ENCODE measurements around the gene SH3PXD2B. TPM values are rescaled to one million over a fixed set of nuclear protein-coding genes. Genes with fewer than 3 reads are reported as not detected.

The SH3PXD2B gene
- 10 to 100 TPM; 31.0 to 34.8 (median 33.1) TPM for polyA plus RNA-seq (ENCODE audit: insufficient read length in 4 of 4)

DNA sequence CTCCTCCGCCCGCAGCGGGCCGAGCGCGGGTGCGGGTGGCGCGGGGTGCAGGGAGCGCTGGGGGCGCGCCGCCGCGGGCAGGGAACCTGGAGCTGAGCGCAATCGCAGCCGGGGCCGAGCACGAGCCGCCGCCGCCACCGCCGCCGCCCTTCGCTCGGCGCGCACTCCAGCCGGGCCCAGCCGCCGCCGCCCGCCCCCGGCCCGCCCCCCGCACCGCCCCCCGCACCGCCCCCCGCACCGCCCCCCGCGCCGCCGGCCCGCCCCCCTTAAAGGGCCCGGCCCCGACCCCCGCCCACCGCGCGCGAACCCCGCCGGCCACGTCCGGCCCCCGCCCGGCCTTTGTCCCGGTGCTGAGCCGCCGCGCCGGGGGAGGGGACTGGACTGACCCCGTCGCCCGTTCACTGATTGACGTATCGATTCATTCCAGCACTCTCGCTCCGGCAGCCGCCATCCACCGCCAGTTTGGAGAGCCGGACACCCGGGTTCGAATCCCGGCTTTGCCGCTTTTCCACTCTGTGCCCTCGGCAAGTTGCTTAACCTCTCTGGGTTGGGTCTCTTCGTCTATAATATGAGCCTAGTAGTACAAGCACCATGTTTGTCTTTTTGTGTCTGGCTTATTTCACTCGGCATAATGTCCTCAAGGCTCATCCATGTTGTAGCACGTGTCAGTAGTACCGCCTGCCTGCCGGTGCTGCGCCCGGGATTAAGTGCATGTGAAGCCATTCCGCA is at the start of gene SH3PXD2B:
Gene SH3PXD2B (minus strand): TSS at position 168 of the 729 bp plus-strand sequence. CDS start 173 bp downstream, outside the sequence.
- no peak for DNase-seq (ENCODE audit: low read depth in 4 of 4, low spot score in 3 of 4)

DNA sequence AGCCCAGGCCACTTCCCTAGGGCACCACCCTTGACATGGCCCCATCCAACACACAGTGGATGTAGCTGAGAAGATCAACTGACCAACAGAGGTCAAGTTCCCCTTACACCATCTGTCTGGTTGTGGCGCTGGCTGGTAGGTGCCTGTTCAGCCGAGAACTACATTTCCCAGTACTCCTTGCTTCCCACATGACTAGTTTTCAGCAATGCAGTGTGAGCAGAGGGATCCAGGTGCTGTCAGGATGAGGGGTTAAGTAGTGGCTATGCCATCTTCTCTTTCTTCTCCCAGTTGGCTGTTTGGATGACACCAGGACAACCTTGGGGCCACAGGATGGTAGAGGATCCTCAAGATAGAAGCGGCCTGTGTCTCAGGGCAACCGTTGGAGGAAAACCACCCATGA is 48.6 kb upstream of the SH3PXD2B start:
- no peak for DNase-seq (ENCODE audit: low read depth in 4 of 4, low spot score in 3 of 4)

DNA sequence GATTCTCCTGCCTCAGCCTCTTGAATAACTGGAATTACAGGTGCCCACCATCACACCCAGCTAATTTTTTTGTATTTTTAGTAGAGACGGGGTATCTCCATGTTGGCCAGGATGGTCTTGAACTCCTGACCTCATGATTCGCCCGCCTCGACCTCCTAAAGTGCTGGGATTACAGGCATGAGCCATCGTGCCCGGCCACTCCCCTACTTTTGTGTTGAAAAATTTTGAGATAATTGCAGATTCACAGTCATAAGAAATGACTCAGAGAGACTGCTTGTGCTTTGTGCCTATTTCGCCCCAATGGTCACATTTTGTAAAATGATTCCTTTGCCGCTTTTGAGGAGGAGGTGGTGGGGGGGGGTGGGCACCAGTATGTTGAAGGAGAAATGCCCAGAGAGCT is 48.1 kb upstream of the SH3PXD2B start:
- no peak for DNase-seq (ENCODE audit: low read depth in 4 of 4, low spot score in 3 of 4)

DNA sequence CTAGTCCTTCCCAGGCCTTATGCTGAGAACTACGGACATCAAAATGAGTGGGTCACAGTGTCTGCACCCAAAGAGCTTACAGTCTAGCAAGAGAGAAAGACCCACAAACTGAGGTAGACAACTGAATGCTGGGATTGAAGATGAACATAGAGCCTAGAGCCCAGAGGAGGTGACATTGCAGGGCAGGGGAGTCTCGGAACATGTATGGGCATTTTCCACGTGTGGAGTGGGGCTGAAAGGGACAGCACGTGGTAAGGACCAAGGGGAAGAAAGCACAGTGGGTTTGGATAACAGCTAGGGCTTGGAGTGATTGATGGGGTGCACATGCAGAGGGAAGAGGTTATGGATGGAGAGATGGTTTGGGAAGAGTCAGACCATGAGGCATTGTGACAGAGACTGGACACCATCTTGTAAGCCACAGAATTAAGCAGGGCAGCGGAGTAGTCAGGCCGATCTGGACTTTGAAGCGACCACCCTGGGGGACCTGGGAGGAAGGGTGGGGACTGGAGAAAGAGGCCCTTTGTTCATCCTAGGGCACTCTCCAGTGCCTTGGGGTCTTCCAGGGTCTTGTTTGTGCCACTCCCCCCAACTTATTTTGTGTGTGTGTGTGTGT is 47.5 kb upstream of the SH3PXD2B start:
- DNase-seq (ENCODE audit: low read depth in 4 of 4, low spot score in 3 of 4) = no peak

DNA sequence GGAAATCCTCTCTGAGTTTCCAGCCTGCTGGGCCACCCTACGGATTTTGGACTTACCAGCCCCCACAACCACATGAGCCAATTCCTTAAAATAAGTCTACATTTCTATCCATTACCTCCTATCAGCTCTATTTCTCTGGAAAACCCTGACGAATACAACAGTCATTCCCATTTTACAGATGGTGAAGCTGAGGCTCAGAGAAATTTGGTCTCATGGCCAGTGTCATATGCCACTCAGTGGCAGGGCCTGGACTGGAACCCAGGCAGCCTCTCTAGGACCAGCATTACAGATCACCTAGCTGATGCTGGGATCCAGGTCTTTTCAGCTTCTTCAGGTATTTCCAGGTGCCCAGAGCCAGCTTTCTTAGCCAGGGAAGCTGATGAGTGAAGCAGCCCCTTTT is 45.0 kb upstream of the SH3PXD2B start:
- no peak for DNase-seq (ENCODE audit: low read depth in 4 of 4, low spot score in 3 of 4)

DNA sequence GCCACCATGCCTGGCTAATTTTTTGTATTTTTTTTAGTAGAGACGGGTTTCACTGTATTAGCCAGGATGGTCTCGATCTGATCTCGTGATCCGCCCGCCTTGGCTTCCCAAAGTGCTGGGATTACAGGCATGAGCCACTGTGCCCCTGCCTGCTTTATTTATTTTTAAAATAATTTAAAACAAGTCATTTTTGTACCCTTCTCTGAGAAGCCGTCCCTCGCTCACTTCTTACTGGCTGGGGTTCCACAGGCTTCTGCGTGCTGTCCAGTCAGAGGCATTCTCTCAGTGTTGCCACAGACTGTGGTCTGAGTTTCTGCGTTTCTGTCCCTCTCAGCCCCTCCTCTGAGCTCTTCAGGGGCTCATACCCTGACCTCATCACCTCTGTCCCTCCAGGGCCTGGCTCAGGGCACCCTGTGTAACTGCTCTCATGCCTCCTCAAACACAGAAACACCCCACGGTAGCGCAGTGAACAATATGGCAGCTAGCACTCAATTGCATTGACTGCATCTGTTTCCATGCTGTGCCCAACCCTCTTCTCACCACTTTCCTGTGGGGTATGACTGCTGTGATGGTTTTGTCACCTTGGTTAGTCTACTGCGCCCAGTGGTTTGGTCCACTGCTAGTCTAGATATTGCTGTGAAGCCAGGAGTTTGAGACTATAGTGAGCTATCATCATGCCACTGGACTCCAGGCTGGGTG is 44.3 kb upstream of the SH3PXD2B start:
- DNase-seq (ENCODE audit: low read depth in 4 of 4, low spot score in 3 of 4) = no peak

DNA sequence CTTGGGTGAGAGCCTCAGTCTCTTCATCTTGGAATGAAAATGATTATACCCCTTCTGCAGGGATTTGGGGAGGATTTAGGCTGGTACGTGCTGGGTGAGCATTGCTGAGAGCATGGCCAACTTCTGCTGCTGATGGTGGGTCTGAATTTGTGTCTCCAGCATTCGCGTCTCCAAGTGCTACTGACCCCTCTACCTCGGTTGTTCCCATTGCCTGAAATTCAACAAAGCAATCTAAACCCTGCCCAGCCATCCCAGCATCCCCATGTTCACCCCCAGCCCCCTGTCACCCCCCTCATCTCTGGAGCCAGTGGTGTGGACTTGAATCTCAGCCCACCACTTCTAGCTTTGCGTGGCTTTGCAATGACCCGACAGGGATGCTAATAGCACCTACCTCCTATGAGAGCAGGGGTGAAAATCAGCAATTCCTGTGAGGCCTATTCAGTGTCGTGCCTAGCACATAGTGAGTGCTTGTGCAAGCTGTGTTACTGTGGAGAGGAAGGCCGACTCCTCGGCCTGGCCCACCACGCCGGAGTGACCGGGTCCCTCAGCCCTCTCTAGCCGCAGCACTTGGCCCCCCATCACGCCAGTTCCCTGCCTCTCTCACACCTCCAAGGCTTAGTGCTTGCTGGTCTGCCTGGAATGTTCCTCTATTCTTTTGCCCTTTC is 43.4 kb upstream of the SH3PXD2B start:
- no peak for DNase-seq (ENCODE audit: low read depth in 4 of 4, low spot score in 3 of 4)

DNA sequence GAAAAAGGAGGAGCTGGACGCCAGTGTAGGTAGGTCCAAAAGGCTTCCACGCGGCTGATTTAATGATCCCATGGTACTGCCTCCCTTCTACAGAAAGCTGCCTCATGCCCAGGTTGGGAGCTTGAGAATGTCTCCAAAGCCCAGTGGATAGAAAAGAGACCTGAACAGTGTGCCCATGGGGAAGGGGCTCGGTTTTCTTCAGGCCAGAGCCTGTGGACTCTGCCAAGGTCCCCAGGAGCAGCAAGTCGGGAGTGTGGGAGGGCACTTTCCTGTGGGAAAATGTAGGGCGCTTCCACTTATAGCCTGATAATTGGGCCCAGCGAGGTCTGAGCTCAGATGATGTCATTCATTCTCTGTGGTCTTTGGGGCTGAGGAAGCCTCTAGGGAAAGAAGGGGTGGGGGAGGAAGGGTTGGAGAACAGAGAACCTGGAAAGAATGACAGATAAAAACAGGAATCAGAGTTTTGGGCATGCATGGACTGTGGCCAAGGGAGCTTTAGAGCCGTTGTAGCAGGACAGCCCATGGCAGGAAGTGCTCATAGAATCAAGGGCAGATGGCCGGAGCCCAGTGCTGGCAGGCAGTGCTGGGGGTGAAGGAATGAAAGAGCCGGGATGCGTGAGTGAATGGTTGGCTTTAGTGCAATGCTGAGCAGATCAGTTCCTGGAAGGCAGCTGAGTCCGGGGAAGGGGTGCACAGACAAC is 42.5 kb upstream of the SH3PXD2B start:
- DNase-seq (ENCODE audit: low read depth in 4 of 4, low spot score in 3 of 4) = no peak

DNA sequence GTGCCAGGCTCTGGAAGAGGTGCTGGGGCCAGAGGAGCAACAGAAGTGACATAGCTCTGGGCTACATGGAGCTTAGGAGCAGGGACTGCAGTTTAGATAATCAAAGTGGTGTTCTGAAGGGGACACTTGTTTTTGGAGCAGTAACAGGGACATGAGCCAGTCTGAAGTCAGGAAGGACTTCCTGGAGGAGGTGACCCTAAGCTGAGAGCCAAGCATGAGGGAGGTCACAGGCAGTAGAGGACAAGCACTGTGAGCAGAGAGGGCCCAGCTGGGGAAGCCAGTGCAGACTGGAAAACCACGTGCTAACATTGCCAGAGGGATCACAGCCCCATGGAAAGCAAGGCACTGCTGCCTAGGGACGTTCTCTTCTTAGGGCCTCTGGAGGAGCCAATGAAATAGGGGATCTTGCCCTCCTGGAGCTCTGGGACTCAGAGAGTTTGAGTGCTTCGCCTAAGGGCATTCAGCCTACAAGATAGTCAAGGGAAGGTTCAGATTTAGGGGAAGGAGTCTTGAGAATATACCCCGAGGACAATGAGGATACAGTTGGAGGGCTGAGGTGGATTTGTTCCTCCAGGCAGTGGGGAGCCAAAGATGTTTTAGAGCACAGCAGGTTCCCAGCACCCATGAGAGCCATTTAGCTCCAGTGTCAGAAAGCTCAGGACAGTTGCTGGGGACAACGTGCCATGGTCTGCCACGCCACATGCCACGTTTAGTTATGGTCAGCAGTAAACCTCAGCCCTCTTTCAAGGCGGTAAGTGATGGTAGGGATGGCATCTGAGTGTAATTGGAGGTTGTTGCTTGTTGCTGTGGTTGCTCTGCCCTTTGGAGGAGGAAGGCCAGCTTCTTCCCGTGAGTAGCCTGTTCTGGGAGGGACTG is 40.5 kb upstream of the SH3PXD2B start:
- DNase-seq (ENCODE audit: low read depth in 4 of 4, low spot score in 3 of 4) = no peak

DNA sequence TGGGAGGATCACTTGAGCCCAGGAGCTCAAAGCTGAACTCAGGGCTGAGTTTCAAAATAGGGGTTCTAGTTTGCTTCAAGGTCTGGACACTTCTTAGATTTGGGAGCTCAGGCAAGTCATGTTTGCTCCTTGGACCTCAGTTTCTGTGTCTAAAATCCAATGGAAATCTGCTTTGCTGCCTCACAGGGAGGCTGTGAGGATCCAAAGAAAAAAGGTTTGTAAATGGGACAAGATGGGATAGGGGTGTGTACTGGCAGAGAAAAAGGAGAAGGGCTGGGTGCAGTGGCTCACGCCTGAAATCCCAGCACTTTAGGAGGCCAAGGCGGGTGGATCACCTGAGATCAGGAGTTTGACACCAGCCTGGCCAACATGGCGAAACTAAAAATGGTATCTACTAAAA is 39.6 kb upstream of the SH3PXD2B start:
- no peak for DNase-seq (ENCODE audit: low read depth in 4 of 4, low spot score in 3 of 4)

DNA sequence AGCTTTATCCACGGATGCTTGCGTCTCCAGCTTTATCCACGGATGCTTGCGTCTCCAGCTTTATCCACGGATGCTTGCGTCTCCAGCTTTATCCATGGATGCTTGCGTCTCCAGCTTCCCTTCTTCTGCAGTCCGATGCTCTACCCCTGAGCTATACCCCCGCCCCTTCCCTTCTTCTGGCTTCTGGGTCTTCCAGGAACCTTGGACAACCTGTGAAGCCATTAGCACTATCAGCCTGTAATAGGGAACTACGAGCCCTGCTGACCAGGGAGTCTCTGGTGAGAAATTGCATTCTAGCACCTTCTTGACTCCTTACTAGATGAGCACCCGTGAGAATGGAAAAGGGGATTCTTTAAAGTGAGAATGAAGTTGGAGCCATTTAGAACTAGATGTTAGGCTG is 39.1 kb upstream of the SH3PXD2B start:
- DNase-seq (ENCODE audit: low read depth in 4 of 4, low spot score in 3 of 4) = no peak

DNA sequence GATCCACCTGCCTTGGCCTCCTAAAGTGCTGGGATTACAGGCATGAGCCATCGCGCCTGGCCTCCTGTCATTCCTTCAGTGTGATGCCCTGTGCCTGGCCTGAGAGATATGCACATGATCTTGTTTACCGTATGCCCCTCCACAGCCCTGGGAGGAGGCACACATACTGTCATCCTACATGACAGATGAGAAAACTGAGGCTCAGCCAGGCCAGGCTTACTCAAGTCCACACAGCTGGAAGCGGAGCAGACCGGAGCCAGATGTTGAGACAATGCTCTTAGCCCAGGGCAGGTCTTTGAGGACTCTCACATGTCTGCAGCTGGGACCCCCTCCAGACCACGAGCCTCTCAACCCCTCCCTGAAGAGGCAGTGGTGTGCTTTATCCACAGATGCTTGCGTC is 38.7 kb upstream of the SH3PXD2B start:
- DNase-seq (ENCODE audit: low read depth in 4 of 4, low spot score in 3 of 4) = no peak

DNA sequence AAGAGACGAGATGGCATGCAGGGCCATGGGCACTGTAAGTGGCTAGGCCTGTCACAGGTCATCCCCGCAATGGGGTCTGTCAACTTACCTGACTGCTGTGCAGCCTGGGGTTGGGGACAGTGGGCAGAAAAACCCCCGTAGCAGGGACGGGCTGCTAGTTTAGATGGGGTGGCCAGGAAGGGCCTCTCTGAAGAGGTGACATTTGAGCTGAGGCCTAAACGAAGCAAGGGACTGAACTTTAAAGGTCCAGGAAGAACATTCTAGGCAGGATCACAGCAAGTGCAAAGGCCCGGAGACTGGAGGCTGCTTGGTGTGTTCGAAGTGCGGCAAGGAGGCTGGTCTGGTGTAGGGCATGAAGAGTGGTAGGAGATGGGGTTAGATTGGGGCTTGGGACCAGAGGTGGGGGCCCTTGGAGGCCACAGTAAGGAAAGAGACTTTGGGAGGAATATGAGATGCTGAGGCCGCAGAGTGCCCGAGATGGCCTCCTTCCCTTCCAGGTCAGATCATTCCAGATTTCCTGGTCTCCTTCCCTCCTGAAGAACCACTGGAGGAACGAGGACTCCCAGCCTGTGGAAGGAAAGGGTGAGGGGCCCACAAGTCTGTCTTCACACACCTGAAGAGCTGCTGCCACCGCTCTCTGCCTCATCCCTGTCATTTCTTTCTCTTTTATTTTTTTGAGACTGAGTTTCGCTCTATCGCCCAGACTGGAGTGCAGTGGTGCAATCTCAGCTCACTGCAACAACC is 37.9 kb upstream of the SH3PXD2B start:
- DNase-seq (ENCODE audit: low read depth in 4 of 4, low spot score in 3 of 4) = no peak

DNA sequence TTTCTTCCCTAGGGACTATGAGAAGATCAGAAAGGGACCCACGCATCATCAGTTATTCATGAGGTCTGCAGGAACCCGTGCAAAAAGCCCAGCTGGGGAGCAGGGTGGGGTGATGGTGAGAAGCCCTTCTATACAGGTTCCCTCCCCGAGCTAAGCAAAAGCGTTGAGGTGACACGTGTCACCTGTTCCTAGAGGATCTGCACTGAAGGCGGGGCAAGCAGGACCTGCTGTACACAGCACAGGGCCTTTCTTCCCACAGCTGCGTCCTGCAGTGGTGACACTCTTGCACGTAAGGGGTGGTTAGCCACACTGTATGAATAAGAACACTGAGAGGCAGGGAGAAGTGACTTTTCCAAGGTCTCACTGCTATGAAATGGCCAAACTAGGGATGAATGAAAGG is 37.2 kb upstream of the SH3PXD2B start:
- no peak for DNase-seq (ENCODE audit: low read depth in 4 of 4, low spot score in 3 of 4)

DNA sequence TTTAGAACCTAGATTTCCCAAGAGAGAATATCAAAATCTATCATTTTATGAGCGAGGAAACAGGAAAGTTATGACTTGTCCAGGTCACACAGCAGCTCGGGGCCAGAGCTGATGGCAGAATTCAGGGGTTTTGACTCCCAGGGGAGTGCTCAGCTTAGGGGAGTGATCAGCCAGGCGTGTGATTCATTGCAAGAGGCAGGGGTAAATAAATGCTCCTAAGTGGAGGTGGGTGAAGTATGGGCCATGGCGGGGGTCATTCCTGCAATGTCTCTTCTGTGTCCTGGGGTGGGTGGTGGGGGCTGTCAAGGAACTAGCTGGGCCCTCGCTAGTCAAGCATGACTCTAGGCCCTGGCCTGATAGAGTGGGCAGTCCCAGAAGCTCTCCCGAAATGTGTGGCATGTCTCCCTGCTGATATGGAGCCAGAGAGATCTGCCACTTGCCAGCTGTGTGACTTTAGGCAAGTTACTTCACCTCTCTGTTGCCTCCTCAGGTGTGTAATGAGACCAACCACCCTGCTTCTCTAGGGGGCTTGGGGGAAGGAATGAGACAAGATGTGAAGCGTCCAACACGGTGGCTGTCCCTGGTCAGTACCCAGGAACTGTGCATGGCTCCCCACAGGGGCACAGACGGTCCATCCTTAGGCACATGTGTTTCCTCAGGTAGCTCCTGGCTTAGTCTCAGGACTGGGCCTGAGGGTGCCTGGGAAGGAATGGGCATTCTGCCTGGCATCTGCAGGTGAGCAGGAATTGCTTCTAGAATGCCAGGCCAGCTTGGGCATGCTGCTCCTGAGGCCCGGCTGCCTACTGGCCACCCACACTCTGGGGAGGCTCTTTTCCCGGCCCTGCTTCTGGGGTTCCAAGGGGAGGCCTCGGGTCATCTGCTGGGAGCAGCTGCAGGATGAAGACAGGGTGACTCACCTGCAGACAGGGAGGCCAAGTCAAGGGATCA is 36.5 kb upstream of the SH3PXD2B start:
- DNase-seq (ENCODE audit: low read depth in 4 of 4, low spot score in 3 of 4) = no peak

DNA sequence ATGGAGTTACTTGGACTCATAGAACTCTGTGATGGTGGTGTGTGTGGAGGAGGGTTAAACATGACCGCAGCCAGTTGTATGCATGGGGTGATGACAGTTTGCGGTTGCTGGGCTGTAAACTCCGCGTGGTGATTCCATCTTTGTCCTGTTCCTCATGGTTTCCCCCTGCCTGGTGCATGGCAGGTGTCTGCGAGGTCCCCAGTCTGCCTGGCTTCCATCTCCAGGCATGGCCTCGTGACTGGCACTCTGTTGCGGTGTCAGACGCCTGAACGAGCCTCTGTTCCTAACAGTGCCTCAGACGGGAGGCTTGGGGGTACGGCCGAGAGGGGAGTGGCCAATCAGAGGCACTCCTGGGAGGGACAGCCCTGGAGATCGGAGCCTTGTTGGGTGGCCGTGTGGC is 33.9 kb upstream of the SH3PXD2B start:
- no peak for DNase-seq (ENCODE audit: low read depth in 4 of 4, low spot score in 3 of 4)

DNA sequence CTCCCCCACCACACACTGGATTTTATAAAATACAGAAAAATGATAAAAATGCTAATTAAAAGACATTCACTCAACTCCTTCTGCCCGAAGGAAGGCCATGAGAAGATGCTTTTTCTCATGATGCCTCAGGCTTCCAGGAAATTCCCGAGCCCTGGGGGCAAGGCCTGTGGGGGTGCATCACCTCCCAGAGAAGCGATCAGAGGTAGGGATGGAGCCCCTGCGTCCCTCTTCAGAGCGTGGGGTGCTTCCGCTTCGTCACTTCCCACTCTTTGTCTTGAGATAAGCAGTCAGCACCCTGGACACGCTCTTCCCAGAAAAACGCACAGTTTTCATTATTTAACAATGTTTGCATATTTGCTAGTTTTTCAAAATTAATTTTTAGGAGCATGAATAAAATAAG is 33.3 kb upstream of the SH3PXD2B start:
- DNase-seq (ENCODE audit: low read depth in 4 of 4, low spot score in 3 of 4) = no peak

DNA sequence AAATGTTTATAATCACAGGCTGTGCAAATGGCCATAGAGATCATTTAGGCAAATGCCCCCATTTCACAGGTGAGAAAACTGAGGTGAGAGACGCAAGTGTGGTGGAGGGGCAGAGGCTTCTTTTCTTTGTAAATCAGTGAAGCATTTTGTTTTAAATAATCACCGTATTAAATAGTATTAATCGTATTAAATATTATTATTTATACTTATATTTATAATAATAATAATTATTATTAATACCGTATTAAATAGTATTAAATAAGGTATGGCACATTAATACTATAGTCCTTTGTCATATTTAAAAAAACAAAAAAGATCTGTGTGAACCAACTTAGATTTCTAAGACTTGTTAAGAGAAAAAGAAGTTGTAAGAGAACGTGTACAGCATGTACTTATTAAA is 32.6 kb upstream of the SH3PXD2B start:
- DNase-seq (ENCODE audit: low read depth in 4 of 4, low spot score in 3 of 4) = no peak
